OCI-LY1 (cell line): ENCODE measurements around the gene ZNF611.

Source experiments
- H2AFZ ChIP-seq: fragments of 200-600 bp; sonication (generic), shearing (Covaris generic); 2 replicates; pipeline ENCODE4 v1.6.0; 2014; ENCODE audit warnings: antibody characterized with exemption, mild to moderate bottlenecking, low read length
- H3F3A ChIP-seq: fragments of 200-600 bp; sonication (generic), shearing (Covaris generic); 2 replicates; pipeline ENCODE4 v1.6.0; 2014; ENCODE audit warnings: mild to moderate bottlenecking, antibody characterized with exemption, low read length, moderate library complexity; ENCODE audit not compliant: insufficient read depth
- H3K27ac ChIP-seq: fragments of 200-600 bp; sonication (generic); 2 replicates; pipeline ENCODE4 v1.5.1; 2014; ENCODE audit warnings: low read length, mixed run types, mild to moderate bottlenecking, low read depth; ENCODE audit not compliant: poor library complexity, severe bottlenecking
- H3K27me3 ChIP-seq: fragments of 200-600 bp; sonication (generic); 2 replicates; pipeline ENCODE4 v1.6.0; 2014; ENCODE audit warnings: antibody characterized with exemption, mild to moderate bottlenecking, low read length, moderate library complexity; ENCODE audit not compliant: insufficient read depth
- H3K36me3 ChIP-seq: fragments of 200-600 bp; sonication (generic); 2 replicates; pipeline ENCODE4 v1.6.1; 2014; ENCODE audit warnings: mild to moderate bottlenecking, antibody characterized with exemption, low read length, moderate library complexity, mixed read lengths; ENCODE audit not compliant: insufficient read depth
- H3K4me1 ChIP-seq: fragments of 200-600 bp; sonication (generic); 2 replicates; pipeline ENCODE4 v1.5.1; 2014; ENCODE audit warnings: mild to moderate bottlenecking, low read length, moderate library complexity; ENCODE audit not compliant: insufficient read depth, severe bottlenecking
- H3K4me2 ChIP-seq: fragments of 200-600 bp; sonication (generic), shearing (Covaris generic); 2 replicates; pipeline ENCODE4 v1.6.1; 2014; ENCODE audit warnings: low read length
- H3K4me3 ChIP-seq: fragments of 200-600 bp; sonication (generic); 2 replicates; pipeline ENCODE4 v1.5.1; 2014; ENCODE audit warnings: low read length, low read depth, mild to moderate bottlenecking, mixed read lengths; ENCODE audit not compliant: poor library complexity, severe bottlenecking
- H3K79me2 ChIP-seq: fragments of 200-600 bp; shearing (Covaris generic); 2 replicates; pipeline ENCODE4 v1.6.1; 2016; ENCODE audit warnings: mixed run types, low read length, mixed read lengths; ENCODE audit not compliant: insufficient read depth
- H3K9ac ChIP-seq: fragments of 200-600 bp; sonication (generic), shearing (Covaris generic); 2 replicates; pipeline ENCODE4 v1.6.1; 2014; ENCODE audit warnings: mild to moderate bottlenecking, low read length, mixed read lengths
- H3K9me2 ChIP-seq: fragments of 200-600 bp; sonication (generic), shearing (Covaris generic); 2 replicates; pipeline ENCODE4 v1.6.1; 2014; ENCODE audit warnings: low read depth, mild to moderate bottlenecking, low read length, mixed read lengths
- H3K9me3 ChIP-seq: fragments of 200-600 bp; shearing (Covaris generic); 2 replicates; pipeline ENCODE4 v1.6.1; 2014; ENCODE audit warnings: low read length, mixed read lengths
- H4K20me1 ChIP-seq: fragments of 200-600 bp; sonication (generic), shearing (Covaris generic); 2 replicates; pipeline ENCODE4 v1.6.0; 2016; ENCODE audit warnings: mild to moderate bottlenecking, low read length; ENCODE audit not compliant: insufficient read depth
- EZH2 ChIP-seq: fragments of 200-600 bp; sonication (generic), shearing (Covaris generic); IDR thresholded peaks from 2 replicates; pipeline ENCODE4 v1.8.0; 2017; ENCODE audit warnings: borderline replicate concordance, mixed run types, mild to moderate bottlenecking, antibody characterized with exemption, low read length, moderate library complexity, mixed read lengths
- TF ChIP-seq, protein P1 (sequence below): fragments of 200-600 bp; sonication (generic), shearing (Covaris generic); IDR thresholded peaks from 2 replicates; pipeline ENCODE4 v1.5.1; 2017; ENCODE audit warnings: mild to moderate bottlenecking, antibody characterized with exemption, low read length, moderate library complexity, mixed read lengths

The ZNF611 gene

DNA sequence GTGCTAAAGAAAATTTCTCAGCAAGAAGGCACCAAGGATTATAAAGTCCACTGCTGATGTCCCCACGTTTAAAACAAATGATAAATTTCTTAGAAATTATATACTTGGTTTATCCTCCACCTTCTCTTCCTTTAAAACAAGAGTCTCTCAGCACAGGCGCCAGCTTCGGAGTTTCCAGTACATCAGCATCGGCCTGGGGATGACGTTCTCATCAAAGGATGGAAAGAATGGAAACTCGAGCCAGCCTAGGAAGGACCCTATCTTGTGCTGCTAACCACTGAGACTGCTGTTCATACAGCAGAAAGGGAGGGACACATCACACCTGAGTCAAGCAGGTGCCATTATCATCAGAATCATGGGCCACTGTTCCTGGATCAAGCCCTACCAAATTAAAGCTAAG lies 66.9 kb downstream of the ZNF611 start:
- H3K79me2 ChIP-seq = 0 out of 2 replicates have a peak, but pooled peaks cover 2% of the 10 kb centered on the region
- TF ChIP-seq, protein P1, sequence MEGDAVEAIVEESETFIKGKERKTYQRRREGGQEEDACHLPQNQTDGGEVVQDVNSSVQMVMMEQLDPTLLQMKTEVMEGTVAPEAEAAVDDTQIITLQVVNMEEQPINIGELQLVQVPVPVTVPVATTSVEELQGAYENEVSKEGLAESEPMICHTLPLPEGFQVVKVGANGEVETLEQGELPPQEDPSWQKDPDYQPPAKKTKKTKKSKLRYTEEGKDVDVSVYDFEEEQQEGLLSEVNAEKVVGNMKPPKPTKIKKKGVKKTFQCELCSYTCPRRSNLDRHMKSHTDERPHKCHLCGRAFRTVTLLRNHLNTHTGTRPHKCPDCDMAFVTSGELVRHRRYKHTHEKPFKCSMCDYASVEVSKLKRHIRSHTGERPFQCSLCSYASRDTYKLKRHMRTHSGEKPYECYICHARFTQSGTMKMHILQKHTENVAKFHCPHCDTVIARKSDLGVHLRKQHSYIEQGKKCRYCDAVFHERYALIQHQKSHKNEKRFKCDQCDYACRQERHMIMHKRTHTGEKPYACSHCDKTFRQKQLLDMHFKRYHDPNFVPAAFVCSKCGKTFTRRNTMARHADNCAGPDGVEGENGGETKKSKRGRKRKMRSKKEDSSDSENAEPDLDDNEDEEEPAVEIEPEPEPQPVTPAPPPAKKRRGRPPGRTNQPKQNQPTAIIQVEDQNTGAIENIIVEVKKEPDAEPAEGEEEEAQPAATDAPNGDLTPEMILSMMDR = no peak
- no peak for TF ChIP-seq EZH2

DNA sequence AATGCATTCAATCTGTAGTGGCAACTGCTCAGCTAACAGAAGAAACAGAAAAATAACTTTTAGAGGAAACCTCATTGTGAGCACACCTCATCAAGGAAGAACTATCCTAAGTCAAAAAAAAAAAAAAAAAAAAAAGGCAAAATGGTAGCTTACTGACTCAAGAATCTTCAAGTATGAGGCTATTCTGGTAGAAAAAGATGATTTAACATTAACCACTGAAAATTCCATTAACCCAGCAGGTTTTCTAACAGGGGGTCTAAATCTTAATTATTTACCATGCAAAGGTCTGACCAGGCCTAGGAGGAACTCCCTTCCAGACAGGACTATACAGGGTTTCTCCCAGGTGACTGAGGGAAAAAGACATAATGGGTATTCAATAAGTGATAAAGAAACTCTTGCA lies 68.3 kb downstream of the ZNF611 start:
- Histone ChIP-seq H3K79me2 (no peaks in the 10 kb centered on the region), H3K36me3 (peaks cover 86% of the 10 kb centered on the region), H3K27ac (no peak overlapping the region), H3K9ac (no peak overlapping the region), H3K27me3 (no peaks in the 10 kb centered on the region), H3K4me1 (no peaks in the 10 kb centered on the region), H3K4me2 (no peak overlapping the region), H4K20me1 (no peaks in the 10 kb centered on the region), H3F3A (no peaks in the 10 kb centered on the region), H3K4me3 (no peak overlapping the region), H3K9me2 (no peaks in the 10 kb centered on the region), H3K9me3 (0 out of 2 replicates have a peak, but pooled peaks cover 3% of the 10 kb centered on the region), H2AFZ (no peak overlapping the region)
- TF ChIP-seq EZH2 = no peak
- TF ChIP-seq, protein P1 = no peak

More for the DNA sequence above, 66.9 kb downstream of the ZNF611 start:
- H4K20me1 ChIP-seq = no peaks in the 10 kb centered on the region
- H3K4me1 ChIP-seq = no peaks in the 10 kb centered on the region
- H3K36me3 ChIP-seq = peaks cover 77% of the 10 kb centered on the region
- H3K27me3 ChIP-seq = no peaks in the 10 kb centered on the region
- no peaks in the 10 kb centered on the region for H3F3A ChIP-seq
- H3K9me2 ChIP-seq = no peaks in the 10 kb centered on the region
- H3K4me2 ChIP-seq = no peak overlapping the region
- H3K9me3 ChIP-seq = 0 out of 2 replicates have a peak, but pooled peaks cover 3% of the 10 kb centered on the region
- H3K4me3 ChIP-seq = no peak overlapping the region
- H2AFZ ChIP-seq = no peak overlapping the region
- no peak overlapping the region for H3K27ac ChIP-seq
- H3K9ac ChIP-seq = no peak overlapping the region

DNA sequence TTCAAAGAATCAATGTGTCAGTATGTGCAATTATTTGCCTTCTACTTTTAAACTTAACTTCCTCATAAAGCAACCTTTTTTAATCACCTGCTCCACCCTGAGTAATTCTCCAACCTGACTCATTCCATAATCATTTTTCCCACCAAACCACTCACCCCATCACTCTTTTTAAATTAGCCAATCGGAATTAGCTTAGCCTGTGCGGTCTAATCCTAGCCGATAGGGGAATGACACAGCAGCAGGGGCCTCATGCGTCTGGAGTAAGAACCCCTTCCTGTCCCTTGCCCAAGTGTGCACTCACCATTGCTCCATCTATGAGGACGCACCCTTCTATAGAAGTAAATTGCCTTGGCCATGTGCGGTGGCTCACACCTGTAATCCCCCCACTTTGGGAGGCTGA lies 69.3 kb downstream of the ZNF611 start:
- no peak overlapping the region for H3K4me3 ChIP-seq
- TF ChIP-seq, protein P1 = no peak
- no peak for TF ChIP-seq EZH2
- H3K9me2 ChIP-seq = no peaks in the 10 kb centered on the region
- no peaks in the 10 kb centered on the region for H4K20me1 ChIP-seq
- H3K4me2 ChIP-seq = no peak overlapping the region
- no peak overlapping the region for H2AFZ ChIP-seq
- H3F3A ChIP-seq = no peaks in the 10 kb centered on the region
- H3K79me2 ChIP-seq = no peaks in the 10 kb centered on the region
- H3K9me3 ChIP-seq = 0 out of 2 replicates have a peak, but pooled peaks cover 3% of the 10 kb centered on the region
- H3K4me1 ChIP-seq = no peaks in the 10 kb centered on the region
- peaks cover 86% of the 10 kb centered on the region for H3K36me3 ChIP-seq
- H3K27ac ChIP-seq = no peak overlapping the region
- H3K27me3 ChIP-seq = no peaks in the 10 kb centered on the region
- H3K9ac ChIP-seq = no peak overlapping the region
